NOMO-1 (cell line): ENCODE results near the gene PKNOX2.

Experiments
- DNase-seq, 2 experiments: peaks; one replicate each; lab custom pipeline; 2025; ENCODE audit not compliant: unreplicated experiment in 2 of 2; lab: John Stamatoyannopoulos, UW

The PKNOX2 gene

DNA sequence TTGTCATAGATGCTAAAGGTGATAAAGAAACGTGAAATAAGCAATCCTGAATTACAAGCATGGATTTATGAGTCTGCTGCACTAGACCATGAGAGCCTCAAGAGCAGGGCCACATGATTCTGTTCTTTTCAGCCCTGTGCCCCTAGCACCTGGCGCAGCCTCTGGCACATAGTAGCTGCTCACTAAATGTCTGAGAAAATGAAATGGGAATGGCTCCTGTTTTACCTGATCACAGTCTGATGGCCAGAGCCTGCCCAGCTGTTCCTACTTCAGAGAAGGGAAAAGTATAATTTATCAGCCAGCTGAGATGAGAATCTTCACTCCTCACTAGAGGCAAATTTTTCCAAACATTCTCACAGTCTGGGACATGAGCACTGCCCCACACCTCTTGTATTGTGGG lies 10.7 kb upstream of the PKNOX2 start:
- no peak for DNase-seq

DNA sequence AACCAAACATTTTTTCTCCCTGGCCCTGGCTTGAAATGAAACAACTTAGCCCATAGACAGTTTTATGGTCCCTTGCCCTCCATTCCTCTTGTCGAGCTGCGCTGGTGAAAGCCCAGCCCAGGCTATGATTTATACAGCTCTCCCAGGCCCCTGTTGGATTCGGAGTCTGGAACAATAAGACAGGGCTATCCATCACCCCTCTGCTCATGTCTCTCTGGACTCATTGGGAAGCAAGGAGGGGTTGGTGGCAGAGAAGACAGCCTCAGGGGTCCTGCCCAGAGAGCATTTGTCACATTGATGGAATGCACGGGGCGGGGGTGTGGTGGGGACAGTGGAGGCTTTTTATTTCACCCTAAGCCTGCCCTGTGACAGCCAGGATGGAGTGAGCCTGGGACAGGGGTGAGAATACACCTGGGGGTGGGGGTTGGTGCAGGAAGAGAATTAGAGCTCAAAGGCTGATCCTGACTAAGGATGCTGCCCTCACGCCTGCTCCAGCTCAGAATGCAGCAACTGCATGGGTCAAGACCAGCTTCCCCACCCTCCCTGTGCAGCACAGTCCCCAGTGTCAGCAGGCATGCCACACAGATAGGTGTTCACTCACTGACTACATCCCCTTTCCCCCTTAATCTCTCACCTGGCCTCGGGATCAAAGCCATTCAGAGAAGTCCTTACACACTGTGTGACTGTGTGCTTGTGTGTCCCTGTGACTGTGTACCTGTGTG lies 10.0 kb upstream of the PKNOX2 start:
- no peak for DNase-seq

DNA sequence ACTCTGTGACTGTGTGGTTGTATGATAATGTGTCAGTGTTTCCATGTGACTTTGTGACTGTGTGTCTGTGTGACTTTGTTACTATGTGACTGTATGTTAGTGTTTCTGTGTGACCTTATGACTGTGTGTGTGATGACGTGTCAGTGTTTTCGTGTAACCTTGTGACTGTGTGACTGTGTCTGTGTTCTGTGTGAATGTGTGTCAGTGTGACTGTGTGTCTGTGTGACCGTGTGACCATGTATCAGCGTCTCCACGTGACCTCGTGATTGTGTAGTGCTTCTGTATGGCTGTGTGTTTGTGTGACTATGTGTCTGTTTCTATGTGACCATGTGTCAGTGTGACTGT lies 9.5 kb upstream of the PKNOX2 start:
- DNase-seq = no peak

DNA sequence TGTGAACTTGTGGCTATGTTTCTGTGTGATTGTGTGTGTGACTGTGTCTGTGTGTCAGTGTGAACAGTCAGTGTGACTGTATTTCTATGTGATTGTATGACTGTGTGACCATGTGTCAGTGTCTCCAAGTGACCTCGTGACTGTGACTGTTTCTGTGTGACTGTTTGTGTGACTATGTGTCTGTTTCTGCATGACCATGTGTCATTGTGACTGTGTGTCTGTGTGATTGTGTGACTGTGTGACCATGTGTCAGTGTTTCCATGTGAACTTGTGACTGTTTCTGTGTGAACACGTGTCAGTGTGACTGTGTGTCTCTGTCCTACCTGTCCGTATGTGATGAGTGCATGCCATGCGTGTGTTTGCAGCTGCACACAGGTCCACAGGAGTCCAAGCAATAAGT lies 8.8 kb upstream of the PKNOX2 start:
- no peak for DNase-seq

DNA sequence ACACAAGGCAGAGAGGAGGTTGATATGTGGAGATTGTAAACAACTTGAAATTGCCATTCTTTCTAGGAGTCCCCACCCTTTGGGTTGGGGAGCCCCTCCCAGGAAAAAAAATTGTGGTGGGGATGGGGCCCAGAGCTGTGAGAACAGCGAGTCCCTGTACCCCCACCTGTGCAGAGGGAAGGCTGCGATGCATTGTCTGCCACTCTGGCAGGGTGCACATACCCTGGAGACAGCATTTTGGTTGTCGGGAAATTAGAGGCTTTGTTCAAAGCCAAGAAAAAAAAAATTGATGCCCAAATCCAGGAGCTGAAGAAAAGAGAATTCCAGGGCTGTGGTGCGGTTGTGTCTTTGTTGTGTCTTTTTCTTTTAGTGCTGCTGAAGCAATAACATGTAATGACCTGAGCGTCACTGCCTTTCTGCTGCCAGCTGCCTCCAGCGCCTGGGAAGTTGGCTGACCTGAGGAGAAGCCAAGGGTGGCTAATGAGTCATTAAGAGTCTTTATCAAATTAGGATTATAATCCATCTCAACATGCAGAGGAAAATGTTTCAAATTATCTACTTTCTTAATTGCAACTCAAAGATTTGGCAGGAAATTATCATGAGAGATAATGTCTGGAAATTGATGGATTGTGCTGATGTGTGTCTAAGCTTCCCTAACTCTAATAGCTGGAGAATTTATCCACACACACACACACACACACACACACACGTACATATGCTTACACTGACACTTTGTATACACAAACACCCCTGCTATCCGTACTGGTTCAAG lies 8.0 kb upstream of the PKNOX2 start:
- DNase-seq = no peak

DNA sequence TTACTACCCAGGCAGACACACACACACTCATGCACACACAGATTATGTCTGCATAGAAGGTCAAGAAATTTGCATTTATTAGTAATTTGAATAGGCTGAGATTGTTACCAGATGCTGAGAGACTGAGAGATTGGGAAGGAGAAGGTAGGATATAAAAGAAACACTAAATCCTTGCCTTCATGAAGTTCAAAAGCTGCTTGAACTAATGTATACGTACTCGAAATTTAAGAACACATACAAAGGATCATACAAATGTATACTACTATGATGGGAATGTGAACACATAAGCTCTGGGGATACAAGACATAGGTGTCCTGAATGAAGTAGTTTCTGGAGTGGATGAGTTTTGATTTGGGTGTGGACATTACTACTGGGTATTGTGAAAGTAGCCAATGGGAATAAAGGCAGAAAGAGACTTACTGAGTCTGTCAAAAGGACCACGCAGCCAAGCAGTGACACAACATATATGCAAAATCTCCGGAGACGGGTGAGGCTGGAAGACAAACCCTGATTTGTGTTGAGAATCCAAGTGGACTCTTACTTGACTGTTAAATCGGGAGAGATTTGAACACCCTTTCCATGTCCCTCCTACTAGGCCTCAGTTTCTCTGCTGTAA lies 7.3 kb upstream of the PKNOX2 start:
- no peak for DNase-seq

DNA sequence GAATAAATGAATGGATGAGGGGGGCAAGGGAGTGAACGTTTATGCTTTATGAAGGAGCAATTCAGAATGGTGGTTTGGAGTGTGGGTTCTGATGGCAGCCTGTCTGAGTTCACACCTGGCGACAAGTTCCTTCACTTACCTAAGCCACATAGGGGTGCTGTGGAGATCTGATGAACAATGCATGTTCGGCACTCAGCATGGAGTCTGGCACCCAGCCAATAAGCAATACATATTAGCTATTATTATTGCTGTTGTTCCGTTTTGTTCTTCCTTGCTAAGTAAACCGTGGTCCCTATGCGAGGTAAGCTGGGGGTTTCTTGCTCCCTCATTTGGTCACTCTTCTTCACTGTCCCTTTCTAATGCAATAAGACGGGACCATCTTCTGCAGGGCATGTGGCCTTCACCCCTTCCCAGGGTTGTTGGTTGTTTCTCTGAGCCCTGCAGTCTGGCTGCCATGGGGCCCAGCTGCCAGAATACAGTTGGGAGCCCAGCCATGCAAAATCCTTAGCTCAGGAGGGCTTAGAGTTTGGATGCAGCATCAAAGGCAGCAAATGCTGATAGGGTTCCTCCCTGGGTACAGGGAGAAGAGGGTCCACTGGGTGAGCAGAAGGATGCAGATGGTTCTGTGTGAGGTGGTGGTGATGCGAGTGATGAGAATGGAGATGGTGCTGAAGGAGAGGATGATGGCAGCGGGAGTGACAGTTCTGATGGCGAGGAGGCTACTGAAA lies 6.4 kb upstream of the PKNOX2 start:
- no peak for DNase-seq

DNA sequence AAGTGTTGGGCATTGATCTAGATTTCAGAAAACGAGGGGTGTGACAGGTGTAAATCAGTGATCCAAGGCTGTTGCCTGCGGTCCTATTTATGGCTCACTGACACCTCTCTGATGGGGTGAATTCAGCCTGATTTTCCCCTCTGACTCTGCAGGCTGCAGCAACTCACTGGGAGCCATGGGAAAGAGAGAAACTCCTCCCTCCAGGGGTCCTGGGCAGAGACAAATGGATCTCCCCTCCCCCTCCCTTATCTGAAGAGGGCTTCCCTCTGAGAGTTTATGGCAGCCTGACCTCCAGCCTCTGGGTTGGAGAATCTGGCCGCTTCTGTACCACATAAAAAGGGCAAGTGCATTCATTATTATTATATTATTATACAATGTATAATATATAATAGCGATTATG lies 1.8 kb upstream of the PKNOX2 start:
- DNase-seq = no peak

DNA sequence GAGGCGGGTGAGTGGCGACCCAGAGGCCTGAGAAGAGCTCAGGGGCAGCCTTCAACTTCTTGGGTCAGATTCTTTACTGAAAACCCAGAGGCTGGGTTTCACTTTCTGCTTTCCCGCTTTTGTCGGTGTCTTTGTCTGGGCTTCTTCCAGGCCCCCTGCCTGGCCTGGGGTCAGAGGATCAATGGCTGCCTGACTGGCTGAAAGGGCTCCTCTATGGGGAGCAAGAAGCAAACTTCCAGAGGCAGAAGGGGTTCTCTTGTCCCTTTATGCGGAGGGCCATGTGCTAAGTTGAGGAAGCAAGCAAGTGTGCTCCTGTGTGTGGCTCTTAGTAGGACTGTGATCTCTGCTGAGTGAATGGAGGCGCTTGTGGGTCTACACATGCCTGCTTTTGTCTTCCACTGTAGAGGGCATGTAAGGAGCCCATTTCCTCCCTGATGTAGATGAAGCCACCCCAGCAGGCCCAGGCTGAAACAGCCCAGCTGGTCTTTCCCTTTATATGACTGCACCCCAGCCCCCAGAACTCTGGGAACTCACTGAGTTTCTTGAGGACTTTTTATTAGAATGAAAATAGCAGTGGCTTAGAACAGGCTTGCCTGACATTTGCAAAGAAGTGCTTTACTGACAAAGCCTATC lies 1.0 kb upstream of the PKNOX2 start:
- DNase-seq = no peak

DNA sequence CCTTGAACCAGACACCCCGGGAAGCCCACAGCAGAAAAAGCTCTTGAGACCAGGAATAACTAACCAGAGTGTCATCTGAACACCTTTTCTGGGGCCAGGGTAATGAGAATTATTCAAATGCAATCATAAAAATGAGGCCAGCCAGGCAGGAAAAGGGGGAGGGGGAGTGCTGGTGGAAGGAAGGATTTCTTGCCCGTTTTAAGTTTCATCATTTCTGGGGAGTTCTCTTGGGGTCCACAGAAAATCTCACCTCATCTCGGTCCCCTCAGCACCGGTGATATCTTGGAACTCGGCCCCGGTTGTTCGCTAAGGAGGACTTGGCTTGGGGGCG lies 495 bp upstream of the PKNOX2 start:
- DNase-seq = no peak

DNA sequence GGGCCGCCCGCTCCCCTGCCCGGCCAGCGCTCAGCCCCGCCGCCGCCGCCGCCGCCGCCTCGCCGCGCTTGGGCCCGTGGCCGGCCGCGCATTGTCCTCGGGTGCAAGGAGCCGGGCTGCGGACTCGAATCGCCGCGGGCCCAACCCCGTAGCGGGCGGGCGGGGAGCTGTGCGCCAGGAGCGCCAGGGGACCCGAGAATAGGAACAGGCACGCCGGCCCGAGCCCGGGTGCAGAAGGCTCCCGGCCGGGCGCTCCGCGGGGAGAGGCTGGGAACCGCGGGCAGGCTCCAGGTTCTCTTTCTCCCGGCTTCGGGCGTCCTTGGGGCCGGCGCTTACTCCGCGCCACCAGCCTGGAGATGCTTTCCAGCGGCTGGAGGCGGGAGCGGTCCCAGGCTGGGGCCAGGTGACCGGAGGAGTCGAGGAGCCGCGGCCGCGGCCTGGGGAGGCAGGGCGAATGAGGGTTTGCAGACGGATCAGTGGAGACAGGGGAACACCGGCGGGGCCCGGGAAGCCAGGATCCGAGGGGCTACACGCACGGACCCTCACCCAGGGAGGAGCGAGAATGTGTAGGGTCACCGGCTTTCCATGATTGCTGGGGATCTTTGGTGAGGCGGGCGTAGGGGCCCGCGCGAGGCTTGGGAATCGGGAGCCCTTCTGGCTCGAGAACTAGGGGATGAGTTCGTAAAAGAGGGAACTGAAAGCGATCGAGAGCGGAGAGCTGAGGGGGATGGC lies 726 bp downstream of the PKNOX2 start:
- DNase-seq = peak; percentile 43 to 60

DNA sequence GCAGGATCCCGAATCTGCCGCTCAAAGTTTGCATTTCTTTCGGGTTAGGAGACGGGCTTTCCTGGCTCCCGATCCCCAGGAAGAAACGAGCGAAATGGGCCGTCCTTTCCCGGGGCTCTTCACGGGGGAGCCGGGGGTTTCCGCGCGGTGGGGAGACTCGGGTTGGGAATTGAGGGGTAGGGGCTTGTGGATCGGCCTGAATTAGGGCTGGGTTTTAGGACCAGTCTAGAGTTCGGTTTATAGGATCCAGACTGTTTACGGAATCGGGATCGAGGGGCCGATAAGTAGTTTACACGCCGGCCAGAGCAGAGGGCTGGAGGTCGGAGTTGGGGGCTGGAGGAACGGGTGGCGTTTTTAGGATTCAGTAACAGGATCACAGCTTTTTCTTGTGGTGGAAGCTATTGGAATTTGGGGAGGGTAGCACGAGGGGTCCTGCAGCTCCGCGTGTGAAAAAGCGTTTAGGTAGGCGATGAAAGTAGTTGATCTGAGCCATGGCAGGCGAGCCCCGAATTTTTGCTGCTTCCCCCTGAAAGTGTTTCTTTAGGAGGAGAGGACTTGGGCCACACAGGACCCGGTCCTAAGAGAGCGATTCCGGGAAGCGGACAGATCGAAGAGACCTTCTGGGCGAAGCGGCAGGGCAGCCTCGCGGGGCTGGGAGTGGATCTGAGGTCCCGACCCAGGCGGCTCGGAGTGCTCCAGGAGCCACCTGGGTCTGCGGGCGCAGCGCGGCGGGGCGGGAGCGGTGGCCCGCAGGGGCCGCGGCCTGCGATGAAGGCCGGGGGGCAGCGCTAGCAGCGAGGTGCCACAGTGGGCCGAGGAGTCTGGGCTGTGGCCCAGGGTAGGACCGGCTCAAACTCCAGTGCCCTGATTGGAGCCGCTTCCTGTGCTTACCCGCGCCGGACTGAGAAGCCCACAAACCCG lies 1.6 kb downstream of the PKNOX2 start:
- DNase-seq = no peak

DNA sequence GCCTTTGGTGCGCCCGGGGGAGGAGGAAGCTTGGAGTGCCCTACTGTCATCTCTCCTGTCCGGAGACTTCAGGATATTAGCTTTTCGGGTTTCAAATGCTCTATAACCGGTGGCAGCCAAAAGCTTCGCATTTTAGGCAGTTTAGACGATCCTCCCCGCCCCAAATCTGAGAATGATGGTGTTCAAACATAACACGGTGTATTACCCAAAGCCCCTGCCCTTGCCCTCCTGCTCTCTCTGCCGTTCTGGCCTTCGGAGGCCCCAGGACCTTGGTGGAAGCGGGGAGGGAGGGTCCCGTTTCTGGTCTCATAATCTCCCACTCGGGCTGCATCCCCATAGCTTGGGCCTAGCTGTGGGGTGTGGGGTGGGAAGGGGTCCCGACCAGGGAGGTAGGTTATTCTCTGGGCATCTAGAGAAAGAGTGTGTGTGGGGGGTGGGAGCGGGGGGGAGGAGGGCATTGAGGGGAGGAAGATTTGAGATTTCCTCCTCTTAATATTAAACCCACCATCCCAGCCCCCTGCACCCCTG lies 2.3 kb downstream of the PKNOX2 start:
- no peak for DNase-seq

DNA sequence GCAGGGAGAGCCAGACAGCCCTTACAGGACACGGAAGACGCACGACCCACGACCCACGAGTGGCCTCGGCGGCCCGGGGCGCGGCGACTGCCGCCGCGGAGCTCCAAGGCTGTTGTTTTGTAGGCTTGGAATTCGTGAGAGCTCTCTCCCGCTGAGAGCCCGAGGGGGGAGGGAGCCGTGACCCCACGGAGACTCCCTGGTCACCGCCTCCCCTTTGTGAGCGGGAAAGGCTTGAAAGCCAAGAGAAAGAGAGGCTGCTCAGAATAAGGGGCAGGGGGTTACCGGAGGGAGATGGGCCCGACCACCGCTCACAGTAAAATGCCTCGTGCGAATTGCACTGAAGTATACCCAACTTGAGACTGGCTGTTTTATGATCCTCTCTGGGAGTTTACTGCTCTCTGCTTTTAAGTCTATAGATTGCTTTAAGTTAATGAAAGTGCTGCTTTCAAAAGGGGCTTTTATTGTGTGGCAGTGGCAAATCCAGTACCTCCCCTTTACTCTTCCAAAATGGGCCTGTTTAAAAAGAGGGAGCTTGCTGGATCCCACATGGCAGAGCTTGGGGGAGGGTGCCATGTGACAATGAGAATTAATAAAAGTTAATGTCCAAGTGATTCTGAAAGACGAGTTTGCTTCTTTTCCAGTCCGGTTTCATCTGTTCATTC lies 2.9 kb downstream of the PKNOX2 start:
- no peak for DNase-seq

DNA sequence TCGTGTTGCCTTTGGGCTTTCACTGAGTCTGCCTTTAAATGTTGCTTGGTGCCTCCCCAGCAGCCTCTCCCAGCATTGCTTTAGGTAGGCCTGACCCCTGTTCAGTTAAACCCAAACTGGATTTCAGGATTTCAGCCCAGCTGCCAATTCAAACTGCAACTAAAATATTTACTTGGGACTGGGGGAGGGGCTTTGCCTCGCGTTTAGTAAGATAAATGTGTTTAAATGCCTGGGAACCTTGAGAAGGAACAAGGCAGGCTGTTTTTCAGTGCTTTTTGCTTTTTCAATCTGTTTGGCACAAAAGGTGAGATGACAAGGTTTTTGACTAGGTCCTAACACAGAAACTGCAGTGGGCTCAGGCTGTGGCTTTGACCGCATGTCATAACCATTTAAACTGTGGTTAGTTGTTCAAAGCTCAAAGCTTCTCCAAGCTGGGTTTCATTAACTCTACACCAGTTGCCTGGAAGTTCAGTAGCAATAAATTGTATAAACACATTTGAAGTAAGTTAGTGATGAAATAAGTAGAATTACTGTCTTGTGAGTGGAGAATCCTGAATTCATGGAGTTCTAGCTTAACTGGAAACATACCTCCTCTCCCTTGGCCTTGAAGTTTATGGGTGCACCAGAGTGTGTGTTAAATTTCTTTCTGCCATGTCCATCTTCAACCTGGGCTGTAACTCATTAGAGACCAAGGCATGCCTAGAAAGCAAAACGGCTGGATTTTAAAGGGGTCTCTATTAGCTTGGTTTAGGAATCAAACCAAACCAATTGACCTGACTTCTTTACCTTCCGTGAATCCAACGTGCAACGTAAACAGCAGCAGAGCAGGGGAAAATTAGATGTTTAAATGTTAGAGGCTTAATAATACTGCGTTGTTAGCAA lies 3.6 kb downstream of the PKNOX2 start:
- DNase-seq = peak; percentile 27 to 70

DNA sequence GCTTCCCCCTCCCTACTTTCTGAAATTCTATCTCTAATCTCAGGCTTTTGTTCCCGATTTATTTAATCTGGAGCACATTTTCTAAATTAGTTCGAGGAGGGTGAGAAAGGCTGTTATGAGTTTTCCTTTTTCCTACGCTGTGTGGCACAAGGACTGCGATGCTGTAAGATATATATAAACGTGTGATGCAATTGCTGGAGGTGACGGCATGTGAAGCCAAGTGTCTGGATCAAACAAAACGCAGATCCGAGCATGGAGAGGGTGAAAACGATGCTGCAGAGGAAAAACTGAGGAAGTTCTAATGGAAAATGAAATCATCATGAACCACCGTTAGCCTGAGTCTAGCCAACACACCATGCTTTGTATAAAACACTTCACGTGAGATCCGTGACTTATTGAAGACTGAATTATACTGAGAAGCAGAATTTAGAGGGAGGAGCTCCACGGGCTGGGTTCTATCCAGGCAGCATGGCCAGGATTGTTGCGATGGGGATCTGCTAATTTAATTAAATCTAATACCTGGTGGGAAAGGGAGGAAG lies 4.4 kb downstream of the PKNOX2 start:
- DNase-seq = no peak

DNA sequence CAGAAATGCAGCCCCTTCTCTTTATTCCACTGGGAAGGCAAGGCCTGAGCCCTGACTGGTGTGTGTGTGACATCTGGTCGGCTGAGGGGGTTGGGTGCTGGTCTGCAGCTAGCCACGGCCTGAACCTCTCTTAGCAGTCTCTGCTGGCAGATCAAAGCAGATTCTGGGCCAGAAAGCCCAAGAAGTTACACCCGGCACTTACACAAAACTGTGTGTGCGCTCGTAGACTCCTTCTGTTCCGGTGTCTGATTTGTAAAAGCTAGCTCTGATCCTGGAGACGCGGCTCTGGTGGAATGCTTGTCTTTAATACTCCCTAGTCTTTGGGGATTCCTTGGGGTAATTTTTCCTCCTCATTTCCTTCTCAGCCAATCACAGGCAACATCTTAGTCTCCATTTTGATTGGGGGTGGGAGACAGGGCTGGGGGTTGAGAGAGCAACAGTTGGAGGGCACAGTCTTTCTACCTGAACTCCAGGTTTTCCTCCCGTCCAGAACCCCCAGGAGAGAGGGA lies 5.5 kb downstream of the PKNOX2 start:
- no peak for DNase-seq
